Stimulated activated naive CD8-positive, alpha-beta T cell treated with anti-CD3 and anti-CD28 coated beads, Interleukin-15, amount 100 ng/mL, for 72 hours (primary cell): ENCODE measurements around the gene CPZ.

ENCODE experiments used
- ATAC-seq: fragments of 150-1000 bp; cut with Tn5 transposase; 2 replicates; pipeline ENCODE4 v1.10.0; 2021; ENCODE audit warnings: mild to moderate bottlenecking, moderate library complexity
- DNase-seq, 2 donors: peaks; one replicate each; pipeline ENCODE4 v3.0.0; 2021 to 2022
- H3K27ac Mint-ChIP-seq, 2 donors: one replicate each; pipeline ENCODE4 v1.8.0; 2022; ENCODE audit warnings: mild to moderate bottlenecking in 2 of 2, mixed read lengths in 2 of 2, moderate library complexity in 2 of 2
- H3K27me3 Mint-ChIP-seq: one replicate; pipeline ENCODE4 v1.8.0; 2022; ENCODE audit warnings: mixed read lengths
- H3K4me1 Mint-ChIP-seq: one replicate; pipeline ENCODE4 v1.8.0; 2022; ENCODE audit warnings: mild to moderate bottlenecking, mixed read lengths
- H3K4me3 Mint-ChIP-seq, 2 donors: one replicate each; pipeline ENCODE4 v1.8.0; 2022; ENCODE audit warnings: mild to moderate bottlenecking in 2 of 2, mixed read lengths in 2 of 2, moderate library complexity in 1 of 2
- H3K9me3 Mint-ChIP-seq, 2 donors: one replicate each; pipeline ENCODE4 v1.8.0; 2022; ENCODE audit warnings: mixed read lengths in 2 of 2

Gene CPZ

DNA sequence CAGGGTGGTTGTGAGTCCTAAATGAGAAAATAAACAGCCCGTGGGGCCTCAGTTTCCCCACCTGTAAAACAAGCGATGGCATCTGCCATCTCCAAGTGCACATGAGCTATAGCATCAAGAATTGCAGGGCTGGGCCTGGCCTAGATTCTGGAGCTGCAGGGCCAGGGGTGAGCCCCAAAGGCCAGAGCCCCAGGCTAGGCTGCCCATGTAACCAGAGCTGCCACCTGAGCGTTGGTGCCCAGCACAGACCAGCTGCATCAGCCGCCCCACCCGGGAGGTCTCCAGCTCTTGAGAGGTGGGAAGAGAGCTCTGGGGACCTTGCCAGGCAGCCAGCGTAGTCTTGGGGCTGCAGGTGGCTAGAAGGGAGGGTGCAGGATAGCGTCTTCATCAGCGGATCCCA is 39.3 kb upstream of the CPZ start:
- ATAC-seq (no peak), DNase-seq (no peak)
- H3K4me1 Mint-ChIP-seq, result no peaks in the 10 kb centered on the region
- no peak overlapping the region for H3K4me3 Mint-ChIP-seq
- H3K9me3 Mint-ChIP-seq, result no peaks in the 10 kb centered on the region
- H3K27me3 Mint-ChIP-seq, result no peaks in the 10 kb centered on the region
- H3K27ac Mint-ChIP-seq, result peak overlapping the region in 1 of 2 donors; percentile 19

DNA sequence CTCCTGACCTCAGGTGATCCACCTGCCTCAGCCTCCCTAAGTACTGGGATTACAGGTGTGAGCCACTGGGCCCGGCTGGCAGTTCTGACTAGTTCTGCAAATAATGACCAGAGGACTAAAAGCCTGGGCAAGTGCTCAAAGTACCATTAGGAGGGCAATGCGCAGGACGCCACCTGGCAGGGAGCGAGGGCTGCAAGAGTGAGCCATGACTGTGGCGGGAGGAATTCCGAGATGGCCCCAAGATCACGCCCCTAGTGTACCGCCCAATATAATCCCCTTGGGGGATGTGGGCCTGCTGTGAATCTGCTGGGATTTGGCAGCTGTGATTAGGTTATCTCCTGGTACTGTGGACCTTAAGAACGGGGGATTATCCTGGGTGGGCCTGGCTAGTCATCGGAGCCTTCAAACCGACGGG is 38.6 kb upstream of the CPZ start:
- no peak overlapping the region for H3K4me3 Mint-ChIP-seq
- H3K4me1 Mint-ChIP-seq, result no peaks in the 10 kb centered on the region
- no peak overlapping the region for H3K27ac Mint-ChIP-seq
- DNase-seq (no peak), ATAC-seq (no peak)
- H3K9me3 Mint-ChIP-seq, result no peaks in the 10 kb centered on the region
- H3K27me3 Mint-ChIP-seq, result no peaks in the 10 kb centered on the region

DNA sequence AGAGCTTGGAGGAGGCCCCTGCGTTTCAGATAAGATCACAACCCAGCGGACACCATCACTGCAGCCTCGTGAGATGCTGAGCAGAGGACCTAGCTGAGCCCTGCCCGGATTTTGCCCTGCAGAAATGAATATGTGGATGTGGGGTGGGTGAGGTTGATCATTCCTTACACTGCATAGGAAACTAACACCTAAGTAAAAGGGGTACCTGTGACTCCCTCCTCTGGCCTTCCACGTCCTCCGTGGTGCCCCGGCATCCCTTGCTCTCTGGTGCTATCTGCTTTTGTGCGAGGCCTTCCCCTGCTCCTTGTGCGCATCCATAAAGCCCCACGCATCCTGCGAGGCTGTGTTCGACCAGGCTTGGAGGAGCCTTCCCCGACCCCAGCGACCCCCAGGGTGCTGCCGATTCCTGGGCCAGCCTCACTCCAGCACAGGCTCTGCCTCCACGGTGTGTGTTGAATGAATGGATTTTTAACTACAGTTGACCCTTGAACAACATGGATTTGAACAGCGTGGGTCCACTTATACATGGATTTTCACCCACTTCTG is 37.9 kb upstream of the CPZ start:
- DNase-seq (no peak), ATAC-seq (no peak)
- H3K27me3 Mint-ChIP-seq, result no peaks in the 10 kb centered on the region
- H3K27ac Mint-ChIP-seq, result no peak overlapping the region
- no peaks in the 10 kb centered on the region for H3K4me1 Mint-ChIP-seq
- H3K9me3 Mint-ChIP-seq, result no peaks in the 10 kb centered on the region
- no peak overlapping the region for H3K4me3 Mint-ChIP-seq

DNA sequence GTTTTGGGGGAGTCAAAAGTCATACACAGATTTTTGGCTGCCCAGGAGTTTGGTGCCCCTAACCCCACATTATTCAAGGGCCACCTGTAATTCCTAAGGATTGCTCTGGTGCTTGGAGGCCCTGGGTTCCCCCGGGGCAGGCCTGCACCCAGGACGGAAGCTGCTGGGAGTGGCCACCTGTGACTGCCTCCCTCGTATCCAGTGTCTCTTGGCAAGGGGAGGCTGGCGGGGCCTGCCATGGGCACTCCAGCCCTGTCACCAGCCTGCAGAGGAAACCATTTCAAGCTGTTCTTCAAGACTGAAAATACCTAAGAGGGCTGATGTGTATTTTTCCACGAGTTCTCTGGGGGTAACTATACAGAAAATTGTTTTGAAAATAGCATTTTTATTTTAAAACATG is 36.8 kb upstream of the CPZ start:
- Mint-ChIP-seq H3K4me3 (no peak overlapping the region), H3K27ac (no peak overlapping the region), H3K9me3 (no peaks in the 10 kb centered on the region), H3K27me3 (no peaks in the 10 kb centered on the region), H3K4me1 (no peaks in the 10 kb centered on the region)
- ATAC-seq (no peak), DNase-seq (no peak)

DNA sequence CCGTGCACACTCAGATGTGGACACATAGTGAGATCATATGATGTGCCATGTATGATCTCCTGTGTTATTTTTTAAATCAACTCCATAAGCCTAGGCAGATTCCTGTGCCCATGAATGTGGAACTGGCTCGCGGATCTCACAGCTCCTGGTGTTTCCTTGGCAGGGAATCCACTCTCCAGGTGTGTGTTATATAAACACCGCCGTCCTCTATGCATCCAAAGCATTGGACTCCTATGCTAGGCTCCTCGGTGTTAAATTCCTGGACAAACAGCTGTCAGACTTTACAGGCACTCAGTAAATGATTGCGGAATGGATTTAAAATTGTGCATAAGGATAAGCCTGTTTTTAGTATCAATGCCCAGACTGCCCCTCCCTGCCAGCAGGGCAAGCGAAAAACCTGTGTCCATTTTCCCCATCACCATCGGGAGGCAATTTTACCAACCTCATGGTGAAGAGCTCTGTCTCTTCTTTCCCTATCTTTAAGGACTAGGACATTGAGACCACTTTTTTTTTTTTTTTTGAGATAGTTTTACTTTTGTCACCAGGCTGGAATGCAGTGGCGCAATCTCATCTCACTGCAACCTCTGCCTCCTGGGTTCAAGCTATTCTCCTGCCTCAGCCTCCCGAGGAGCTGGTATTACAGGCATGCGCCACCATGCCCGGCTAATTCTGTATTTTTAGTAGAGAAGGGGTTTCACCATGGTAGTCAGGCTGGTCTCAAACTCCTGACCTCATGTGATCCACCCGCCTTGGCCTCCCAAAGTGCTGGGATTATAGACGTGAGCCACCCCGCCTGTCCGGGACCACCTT is 36.0 kb upstream of the CPZ start:
- H3K4me3 Mint-ChIP-seq, result no peak overlapping the region
- H3K27me3 Mint-ChIP-seq, result peaks cover 5% of the 10 kb centered on the region
- no peak for DNase-seq
- no peaks in the 10 kb centered on the region for H3K4me1 Mint-ChIP-seq
- H3K9me3 Mint-ChIP-seq, result no peaks in the 10 kb centered on the region
- H3K27ac Mint-ChIP-seq, result no peak overlapping the region
- ATAC-seq, result no peak

DNA sequence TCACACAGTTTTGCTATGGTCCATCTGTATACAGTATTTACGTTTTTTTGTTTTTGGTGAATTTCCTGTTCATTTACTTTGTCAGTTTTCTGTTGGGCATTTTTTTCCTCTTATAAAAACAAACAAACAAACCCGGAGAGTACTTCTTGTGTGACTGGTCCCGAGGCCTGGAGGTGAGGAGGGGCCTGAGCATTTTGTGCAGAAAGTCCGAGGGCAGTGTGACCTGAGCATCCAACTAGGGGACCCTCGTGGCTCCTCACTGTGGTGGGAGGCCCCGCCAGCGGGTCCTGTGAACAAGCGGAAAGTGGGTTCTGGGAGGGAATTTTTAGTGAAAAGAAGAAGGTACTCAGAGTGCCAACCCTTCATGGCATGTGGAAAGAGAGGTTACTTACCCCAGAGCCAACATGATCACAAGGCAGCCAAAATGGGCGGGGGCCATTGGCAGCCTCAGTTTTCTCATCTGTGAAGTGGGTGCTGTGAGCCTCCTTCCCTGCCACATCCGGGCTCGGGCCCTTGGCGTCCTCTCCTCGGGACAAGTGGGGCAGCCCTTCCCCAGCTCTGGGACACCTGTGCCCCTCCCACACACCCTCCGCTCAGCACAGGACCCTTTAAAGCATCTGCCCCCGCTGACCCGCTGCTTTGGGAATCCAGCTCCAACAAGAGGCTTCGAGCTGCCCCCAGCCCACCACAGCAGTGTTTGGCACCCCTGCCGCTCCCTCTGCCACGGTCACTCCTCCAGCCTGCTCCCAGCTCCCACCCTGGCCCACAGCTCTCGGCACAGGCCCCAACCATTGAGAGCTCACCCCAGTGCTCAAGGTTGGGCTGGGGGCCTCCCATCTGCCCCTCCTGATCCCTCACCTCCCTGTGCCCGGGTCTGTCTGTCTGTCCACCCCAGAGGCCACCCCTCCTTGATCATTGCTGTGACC is 35.2 kb upstream of the CPZ start:
- Mint-ChIP-seq H3K27ac (no peak overlapping the region), H3K4me1 (no peaks in the 10 kb centered on the region), H3K4me3 (no peak overlapping the region), H3K27me3 (peaks cover 11% of the 10 kb centered on the region), H3K9me3 (no peaks in the 10 kb centered on the region)
- DNase-seq, result no peak
- ATAC-seq, result no peak

DNA sequence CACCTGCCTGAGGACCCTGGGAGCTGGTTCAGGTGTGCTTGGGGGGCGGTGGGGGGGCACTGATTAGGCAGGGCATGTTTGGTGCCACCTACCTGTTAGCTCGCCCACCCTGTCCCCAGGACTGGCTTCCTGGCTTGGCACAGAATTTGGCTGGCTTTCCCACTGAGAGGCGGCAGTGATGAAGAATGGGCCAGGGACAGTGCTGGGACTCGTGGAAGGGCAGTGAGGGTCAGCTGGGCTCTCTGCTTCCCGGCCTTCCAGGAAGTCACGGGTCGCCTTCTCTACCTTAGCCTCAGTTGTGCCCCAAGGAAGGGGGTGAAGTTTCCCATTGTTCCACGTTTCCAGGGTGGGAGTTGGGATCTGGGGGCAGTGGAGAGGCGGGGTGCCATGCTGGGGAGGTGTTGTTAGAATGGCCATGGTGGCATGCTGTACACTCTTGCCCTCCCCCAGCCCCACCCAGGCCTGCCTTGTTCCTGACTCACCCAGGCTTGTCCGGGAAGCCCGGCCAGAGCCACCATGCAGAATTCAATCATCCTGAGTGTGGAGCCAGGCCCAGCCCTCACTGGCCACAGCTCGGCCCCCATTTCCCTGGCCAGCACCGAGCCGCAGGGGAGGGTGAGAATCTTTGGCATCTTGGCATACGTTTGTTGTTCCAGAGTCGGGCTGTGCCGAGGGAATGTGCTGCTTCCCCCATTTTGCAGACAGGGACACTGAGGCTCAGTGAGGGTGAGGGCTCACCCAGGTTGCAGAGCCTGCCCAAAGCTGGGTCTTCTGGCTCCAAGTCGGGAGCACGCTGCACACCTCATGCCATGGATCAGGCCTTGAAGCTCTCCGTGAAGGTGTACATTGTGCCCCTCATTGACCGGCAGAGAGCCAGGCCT is 34.2 kb upstream of the CPZ start:
- H3K27ac Mint-ChIP-seq, result no peak overlapping the region
- no peak for ATAC-seq
- H3K9me3 Mint-ChIP-seq, result no peaks in the 10 kb centered on the region
- no peaks in the 10 kb centered on the region for H3K4me1 Mint-ChIP-seq
- H3K4me3 Mint-ChIP-seq, result no peak overlapping the region
- H3K27me3 Mint-ChIP-seq, result peaks cover 11% of the 10 kb centered on the region
- DNase-seq, result no peak

DNA sequence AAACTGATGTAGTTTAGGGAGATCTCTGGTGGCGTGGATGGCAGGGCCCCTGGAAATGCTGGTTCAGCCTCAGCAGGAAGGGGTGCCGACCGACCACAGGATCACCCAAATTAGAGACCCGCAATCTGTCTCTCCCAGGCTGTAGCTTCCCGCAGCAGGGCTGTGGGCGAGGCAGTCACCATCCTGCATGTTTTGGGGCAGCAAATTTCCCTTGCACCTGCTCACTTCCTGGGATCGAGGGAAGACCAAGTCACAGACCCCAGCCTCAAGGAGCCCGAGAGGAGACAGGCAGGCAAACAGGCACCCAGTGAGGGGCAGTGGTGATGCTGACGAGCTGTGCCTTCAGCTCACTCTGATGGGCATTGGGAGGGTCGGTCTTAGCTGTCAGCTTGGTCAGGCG is 33.6 kb upstream of the CPZ start:
- peaks cover 11% of the 10 kb centered on the region for H3K27me3 Mint-ChIP-seq
- ATAC-seq, result no peak
- H3K4me1 Mint-ChIP-seq, result no peaks in the 10 kb centered on the region

DNA sequence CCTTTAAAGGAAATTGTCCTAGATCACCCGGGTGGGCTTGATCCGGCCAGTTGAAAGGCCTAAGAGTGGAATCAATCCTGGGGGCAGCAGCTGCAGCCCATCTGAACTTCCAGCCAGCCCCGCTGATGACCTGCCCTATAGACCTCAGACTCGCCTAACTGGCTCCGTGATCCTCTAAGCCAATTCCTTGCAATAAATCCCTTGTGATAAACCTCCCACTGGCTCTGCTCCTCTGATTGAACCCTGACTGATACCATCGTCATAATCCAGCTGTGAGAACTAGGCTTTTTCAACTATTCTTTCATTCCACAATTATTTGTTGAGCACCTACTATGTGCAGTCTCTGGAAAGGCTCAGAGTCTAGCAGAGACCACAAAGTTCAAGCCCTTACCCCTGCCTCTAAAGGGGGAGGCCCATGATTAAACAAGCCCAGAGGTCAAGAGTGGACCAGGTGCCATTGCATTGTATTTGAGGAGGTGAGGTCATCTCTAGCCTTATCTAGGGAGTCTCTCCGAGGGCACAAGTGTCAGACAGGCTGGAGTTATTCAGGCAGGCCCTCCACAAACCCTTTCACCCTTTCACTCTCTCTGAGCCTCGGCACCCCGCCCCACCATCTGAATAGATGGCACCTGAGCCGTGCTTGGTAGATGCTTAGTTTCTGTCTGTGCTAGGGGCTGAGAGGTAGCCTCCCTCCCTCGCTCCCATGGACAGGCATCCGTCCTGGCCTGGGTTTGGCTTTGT is 32.9 kb upstream of the CPZ start:
- Mint-ChIP-seq H3K4me1 (no peaks in the 10 kb centered on the region), H3K4me3 (no peak overlapping the region), H3K27me3 (peaks cover 11% of the 10 kb centered on the region), H3K9me3 (no peaks in the 10 kb centered on the region), H3K27ac (no peak overlapping the region)
- no peak for DNase-seq
- ATAC-seq, result no peak

More for the DNA sequence above, 33.6 kb upstream of the CPZ start:
- H3K27ac Mint-ChIP-seq, result no peak overlapping the region
- no peak for DNase-seq
- H3K9me3 Mint-ChIP-seq, result no peaks in the 10 kb centered on the region
- H3K4me3 Mint-ChIP-seq, result no peak overlapping the region

DNA sequence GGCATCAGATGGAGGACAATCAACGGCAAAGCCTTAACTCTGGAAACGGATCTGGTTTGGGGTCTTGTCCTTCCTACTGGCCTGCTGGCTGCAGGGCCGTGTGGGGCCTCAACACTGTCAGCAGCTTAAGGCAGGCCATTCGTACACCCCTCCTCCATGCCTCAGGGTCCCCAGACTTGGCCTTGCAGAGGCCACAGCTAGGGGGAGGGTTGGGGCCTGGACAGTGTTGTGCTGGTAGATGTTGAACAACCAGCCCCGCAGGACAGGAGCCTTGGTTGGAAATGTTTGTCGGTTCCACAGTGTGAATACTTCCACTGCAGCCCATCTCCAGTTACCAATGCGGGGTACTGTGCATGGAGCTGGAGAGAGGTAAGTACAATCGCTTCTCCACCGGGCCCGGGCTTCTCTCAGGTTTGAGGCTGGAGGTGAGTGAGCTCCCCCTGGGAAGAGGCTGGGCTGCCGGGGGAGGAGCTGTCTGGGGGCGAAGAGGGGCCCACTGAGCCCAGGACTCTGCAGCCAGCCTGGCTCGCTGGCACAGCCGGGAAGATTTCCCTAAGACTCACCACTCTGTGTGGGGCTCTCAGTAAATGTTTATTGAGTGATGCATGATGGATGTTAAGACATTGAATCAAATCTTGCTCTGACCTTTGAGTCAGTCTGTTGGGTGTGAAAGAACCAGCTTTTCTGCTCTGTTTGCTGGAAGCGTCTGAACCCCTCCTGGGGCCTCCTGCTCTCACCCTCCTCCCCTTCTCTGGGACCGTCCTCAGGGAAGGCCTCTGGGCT is 32.1 kb upstream of the CPZ start:
- Mint-ChIP-seq H3K9me3 (no peaks in the 10 kb centered on the region), H3K27ac (no peak overlapping the region), H3K4me3 (no peak overlapping the region), H3K4me1 (no peaks in the 10 kb centered on the region), H3K27me3 (peaks cover 11% of the 10 kb centered on the region)
- DNase-seq, result no peak
- ATAC-seq, result no peak

DNA sequence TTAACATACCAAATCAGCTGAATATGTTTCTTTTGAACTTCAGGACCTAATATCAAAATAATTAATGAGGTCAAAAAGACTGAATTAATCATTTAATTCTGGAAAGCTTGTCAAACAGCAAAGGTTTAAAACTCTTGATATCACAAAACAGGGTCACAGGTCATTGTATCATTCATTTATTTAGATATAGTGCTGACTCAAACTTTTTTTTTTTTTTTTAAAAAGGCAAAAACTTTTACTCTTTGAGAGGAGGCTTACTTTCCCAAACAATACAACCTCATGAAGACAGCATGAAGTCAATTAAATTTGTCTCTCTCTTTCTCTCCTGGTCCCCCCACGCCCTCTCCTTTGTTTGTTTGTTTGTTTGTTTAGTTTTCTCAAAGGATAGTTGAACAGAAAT is 28.0 kb upstream of the CPZ start:
- peaks cover 23% of the 10 kb centered on the region for H3K27me3 Mint-ChIP-seq
- no peak for DNase-seq

DNA sequence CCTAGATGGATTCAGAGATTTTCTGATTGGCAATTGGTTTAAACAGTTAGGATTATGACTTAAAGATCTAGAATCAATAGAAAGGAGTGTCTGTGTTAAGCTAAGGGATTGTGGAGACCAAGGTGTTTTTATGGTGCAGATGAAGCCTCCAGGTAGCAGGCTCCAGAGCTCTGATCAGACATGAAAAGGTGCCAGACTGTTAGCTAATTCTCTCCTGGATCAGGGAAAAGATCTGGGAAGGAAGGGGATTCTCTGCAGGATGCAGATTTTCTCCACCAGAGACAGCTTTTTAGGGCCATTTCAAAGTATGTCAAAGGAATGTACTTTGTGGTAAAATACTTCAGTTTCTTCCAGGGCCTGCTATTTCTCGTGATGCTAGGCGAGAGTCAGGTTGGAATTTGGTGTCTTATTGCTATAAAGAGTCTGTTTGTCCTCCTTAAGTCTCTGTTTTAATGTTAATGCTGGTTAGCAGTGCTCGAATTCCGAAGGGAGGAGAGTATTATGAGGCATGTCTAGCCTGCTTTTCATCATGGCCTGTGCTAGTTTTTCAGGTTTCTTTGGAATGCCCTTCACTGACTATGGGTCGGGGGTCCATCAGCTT is 24.4 kb upstream of the CPZ start:
- Mint-ChIP-seq H3K4me1 (no peaks in the 10 kb centered on the region), H3K27ac (no peak overlapping the region), H3K9me3 (no peaks in the 10 kb centered on the region), H3K27me3 (peaks cover 11% of the 10 kb centered on the region), H3K4me3 (no peak overlapping the region)
- ATAC-seq, result no peak
- DNase-seq, result no peak

More for the DNA sequence above, 28.0 kb upstream of the CPZ start:
- no peaks in the 10 kb centered on the region for H3K4me1 Mint-ChIP-seq
- H3K4me3 Mint-ChIP-seq, result no peak overlapping the region
- no peak overlapping the region for H3K27ac Mint-ChIP-seq
- ATAC-seq, result no peak
- no peaks in the 10 kb centered on the region for H3K9me3 Mint-ChIP-seq

DNA sequence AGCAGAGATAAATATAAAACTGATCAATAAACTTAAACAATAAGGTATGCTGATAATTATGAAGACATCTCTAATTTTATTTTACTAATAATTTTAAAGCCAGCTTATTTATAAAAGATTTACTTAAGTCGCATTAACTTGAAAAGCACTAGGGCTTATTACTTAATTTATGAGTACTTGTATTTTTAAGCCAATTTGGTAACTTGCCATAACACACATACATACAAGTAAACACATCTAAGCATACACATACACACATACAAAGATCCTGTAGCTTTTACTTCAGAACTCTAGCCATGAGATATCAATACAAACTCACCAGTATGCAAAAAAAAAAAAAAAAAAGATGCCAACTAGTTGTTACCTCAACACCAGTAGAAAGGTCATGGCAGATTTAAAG is 22.4 kb upstream of the CPZ start:
- Mint-ChIP-seq H3K4me3 (no peak overlapping the region), H3K27me3 (peaks cover 11% of the 10 kb centered on the region), H3K9me3 (no peaks in the 10 kb centered on the region), H3K27ac (no peak overlapping the region), H3K4me1 (no peaks in the 10 kb centered on the region)
- DNase-seq, result no peak
- ATAC-seq, result no peak
